GM18508 (cell line): ENCODE measurements around the gene SPACA7.

Source experiments
- ATAC-seq: cut with Tn5 transposase; IDR thresholded peaks from one replicate; pipeline ENCODE4 v1.9.1; 2021; ENCODE audit warnings: moderate number of reproducible peaks; ENCODE audit not compliant: insufficient read depth, unreplicated experiment

Gene SPACA7

DNA sequence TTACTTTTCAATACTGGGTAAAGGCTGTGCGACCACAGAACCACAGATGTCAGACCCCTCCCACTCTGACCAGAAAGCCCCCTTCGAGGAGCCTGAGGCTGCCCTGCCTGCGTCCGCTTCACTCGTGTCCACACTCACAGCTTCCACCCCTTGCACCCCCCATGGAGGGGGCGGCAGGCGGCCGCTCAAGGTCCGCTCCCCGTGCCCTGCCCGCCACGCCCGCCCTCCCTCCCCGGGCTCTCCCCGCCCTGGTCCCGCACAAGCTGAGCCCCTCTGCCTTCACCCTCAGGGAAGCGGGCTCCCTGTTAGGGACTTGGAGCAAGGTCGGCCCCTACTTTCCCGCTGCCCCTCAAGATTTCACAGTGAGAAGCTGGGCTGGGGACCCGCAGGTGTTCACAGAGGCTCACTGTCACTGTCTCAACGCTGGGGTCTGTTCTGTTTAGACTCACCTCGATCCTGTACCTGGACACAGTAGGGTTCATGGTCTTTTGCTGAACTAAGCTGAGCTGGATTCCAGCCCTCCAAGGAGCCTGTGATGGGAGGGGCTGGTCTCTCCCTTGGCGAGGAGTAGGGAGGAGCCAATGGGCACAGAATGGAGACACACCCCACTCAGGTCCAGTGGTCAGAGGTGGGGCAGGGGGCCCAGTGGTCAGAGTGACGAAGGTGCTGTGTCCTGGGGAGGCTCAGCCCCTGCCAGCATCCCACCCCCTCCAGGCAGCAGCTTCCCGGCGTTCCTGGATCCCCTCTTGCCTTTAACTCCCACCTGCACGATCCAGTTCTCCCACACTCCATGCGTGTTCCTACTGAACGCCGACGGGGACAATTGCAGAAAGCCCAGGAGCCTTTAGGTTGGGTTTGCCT is 69.5 kb downstream of the SPACA7 start:
- ATAC-seq = no peak

DNA sequence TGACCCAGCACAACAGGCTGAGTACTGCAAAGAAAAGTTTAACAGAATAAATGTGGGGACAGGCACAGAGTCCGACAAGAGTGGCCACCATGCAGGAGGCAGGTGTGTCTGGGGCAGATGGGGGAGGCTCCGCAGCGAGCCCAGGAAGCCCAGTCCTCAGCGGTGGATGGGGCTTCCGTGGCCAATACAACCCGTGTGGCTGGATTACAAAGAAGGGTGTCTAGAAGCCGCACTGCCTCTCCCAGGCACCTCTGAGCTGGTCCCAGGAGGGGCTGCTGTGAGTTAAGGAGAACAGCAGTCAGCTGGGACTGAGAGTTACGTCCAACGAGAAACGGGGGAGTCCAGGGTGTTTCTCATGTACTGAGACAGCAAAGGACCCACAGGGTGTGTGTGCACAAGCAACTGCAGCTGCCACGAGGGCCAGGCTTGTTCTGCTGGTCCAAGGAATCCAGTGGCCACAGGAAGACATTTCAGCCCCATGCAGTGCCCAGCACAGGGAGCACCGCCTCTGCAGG is 70.2 kb downstream of the SPACA7 start:
- no peak for ATAC-seq

DNA sequence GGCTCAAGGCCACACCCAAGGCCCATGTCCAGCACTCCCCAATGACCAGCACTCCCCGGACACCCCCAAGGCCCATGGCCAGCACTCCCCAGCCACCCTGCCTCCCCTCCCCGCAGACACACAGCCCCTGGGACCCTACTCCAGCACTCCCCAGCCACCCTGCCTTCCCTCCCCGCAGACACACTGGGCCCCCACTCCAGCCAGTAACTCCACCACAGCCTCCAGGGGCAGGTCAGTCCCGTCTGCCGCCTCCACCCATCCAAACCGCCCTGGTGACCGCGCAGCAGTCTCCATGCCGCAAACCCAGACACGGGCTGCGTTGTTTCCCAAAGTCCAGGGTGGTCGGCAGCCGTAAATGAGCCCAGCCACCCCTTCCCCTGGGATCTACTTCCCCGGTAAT is 70.7 kb downstream of the SPACA7 start:
- no peak for ATAC-seq

DNA sequence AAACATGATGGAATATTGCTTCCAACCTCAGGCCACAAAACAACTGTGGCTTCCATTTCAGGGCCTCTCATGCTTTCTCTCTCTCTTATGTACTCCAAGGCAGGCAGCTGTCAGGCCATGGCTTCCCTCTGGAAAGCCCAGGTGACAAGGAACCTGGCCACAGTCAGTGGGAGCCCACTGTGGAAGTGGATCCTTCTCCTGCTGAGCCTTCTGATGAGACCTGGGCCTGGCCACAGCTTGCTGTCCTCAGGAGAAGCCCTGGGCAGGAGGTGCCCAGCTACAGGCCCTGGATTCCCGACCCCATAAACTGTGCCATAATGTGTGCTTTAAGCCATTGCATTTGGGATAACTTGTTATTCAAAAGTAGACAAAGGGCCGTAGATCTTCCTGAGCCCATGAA is 71.2 kb downstream of the SPACA7 start:
- no peak for ATAC-seq

DNA sequence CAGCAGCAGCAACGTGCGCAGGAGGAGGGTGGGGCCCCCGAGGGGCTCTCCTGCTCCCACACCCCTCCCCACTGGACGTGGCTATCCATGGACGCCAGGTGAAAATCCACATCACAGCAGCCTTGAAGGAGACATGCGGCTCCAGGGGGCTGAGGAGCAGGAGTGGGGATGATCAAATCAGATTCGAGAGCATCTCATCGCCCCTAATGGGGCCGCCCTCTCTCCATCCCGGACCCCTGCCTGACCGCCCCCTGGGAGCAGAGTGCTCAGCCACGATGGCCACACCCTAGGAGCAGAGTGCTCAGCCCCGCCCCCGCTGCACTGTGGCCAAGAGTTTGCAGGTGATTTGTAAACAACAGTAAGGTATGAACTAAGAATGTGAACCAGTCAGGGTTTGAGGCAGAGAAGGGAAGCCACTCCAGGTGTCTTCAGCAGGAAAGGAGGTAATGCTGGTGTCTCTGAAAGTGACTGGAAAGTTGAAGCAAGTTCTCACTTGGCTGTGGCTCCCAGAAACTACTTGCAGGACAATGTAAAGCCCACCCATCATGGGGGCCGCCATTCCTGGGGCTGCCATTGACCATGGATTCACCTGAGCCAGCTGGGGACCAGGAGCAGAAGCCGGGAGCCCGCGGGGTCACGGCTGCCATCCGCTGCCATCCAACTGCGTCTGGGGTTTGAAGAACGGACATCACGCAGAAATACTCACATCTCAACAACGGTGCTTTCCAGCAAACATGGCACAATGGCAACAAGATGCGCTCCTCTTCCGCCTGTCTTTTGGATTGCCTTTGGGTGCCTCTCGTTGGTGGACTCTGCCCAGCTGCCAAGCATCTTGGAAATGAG is 71.8 kb downstream of the SPACA7 start:
- ATAC-seq = no peak

DNA sequence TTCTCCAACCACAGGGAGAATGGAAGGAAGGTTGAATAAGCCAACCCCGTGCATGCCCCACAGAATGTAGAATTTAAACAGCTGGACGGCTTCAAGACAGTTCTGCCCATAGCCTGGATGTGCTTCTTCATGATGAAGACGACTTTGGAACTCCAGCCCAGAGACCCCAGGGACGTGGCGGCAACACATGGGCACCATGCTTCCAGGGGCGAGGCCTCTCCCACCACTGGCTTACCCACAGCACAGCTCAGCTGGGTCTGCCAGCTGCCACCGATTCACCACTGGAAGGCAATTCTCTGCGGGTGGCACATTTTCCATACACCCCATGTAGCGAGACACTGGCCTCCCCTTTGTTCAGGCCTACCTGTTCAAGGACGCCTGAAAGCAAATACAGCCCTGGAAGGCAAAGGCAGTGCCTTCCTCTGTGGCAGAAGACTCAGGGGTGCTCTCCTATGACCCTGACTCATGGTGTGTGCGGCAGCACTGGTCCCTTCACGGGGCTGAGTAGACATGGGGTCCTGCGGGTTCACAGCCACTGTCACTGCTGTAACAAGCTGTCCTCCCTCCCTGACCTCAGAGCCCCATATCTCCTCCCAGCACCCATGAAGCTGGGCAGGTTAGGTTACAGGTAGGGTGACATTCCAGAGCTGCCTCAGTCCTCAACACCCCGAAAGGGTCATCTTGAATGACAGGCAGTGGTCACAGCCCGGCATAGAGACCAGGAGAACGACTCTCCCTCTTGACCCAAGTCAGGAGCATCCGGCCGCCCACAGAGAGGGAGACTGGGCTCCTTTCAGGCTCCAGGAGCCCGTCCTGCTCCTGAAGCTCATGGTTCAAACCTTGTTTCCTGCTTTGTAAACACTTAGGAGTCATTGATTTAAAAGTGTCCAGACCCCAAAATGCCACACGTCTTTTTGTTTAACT is 72.7 kb downstream of the SPACA7 start:
- ATAC-seq = no peak

DNA sequence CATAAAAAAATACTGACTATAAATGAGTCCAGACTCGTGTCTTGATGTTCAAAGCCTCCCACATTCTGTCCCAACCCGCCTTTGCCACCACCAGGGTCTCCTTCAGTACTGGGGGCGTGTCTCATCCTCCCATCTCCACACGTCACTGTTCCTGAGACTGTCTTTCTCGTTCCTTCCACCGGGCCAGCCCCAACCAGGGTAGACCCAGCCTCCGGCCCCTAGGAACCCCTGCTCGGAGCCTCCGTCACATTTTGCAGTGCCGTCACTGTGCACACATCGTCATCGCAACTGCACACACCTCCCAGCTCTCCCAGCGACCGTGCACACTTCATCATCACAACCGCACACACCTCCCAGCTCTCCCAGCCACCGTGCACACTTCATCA is 73.4 kb downstream of the SPACA7 start:
- no peak for ATAC-seq

DNA sequence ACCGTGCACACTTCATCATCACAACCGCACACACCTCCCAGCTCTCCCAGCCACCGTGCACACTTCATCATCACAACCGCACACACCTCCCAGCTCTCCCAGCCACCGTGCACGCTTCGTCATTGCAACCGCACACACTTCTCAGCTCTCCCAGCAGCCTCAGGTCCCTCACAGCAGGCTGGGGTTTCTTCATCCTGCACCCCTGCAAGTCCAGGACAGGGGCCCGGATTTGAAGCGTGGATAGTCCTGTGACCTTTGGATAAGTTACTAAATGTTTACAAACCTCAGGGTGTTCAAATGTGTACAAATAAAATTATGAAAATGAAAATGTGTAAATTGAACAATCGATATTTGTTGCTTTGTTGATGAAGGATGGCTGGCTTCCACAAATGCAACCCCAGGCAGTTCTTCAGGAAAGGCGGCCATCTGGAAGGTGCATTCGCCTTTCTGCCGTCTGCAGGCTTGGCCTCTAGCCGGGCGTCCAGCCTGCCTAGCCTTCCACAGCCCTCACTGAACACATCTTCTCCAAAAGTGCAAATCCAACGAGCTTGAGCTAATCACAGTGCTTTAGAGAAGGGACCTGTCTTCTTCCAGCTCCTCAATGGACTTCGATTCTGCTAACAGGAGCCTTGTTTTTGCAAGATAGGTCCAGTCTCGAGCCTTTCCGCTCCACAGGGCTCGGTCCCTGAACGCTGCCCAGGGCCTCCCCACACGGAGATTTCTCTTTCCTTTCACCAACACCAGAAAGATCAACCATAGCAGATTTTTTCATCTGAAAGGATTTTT is 74.2 kb downstream of the SPACA7 start:
- no peak for ATAC-seq

DNA sequence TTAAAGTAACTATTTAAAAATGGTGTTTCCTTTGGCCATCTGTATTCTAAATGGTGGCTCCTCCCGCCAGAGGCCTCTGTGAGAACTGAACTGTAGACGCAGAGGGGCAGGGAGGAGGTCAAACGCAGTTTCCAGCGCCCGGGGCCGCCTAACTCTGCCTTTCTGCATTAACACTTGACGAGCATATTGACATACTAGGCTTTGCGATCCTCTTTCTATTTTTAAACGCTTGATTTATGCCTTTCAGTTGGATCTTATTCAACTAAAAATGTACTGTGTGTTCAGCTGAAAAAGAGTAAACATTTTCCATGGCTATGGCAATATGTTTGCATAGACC is 74.7 kb downstream of the SPACA7 start:
- ATAC-seq = no peak

DNA sequence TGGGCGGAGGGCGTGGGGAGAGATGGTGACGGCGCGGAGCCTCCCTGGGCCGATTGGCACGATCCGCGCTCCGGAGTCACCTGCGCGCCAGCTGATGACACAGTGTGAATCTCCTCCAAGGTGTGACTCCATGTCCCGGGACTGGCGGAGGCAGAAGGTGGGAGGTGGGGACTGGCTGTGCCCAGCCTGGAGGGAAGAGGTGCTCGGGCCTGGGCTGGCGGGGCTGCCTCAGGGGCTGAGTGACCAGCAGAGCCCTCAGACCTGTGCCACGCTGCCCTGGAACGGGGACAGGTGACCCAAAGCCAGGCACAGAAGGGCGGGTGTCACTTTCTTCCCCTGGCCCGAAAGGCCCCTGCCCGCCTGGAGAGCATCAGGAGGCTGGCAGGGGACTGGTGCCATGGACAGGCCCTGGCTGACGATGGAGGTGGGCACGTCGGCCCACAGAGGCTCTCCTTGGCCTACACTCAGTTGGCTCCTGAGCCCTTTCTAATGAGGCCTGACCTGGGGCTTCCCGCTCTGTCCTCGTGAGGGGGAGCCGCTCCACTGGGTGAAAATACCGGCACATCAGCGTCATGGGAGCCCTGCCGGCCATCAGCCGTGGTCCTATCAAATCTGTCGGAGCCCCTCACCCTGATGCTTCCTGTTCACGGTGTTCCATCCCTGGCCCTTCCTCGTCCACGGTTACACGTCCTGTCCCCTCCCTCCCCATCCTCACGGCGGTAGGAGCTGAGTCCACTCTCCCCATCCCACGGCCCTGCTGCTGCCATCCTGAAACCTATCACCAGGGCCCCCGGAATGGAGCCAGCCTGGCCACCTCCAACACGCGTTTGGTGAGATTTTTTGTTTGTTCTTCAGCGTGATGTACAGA is 75.6 kb downstream of the SPACA7 start:
- ATAC-seq = no peak

DNA sequence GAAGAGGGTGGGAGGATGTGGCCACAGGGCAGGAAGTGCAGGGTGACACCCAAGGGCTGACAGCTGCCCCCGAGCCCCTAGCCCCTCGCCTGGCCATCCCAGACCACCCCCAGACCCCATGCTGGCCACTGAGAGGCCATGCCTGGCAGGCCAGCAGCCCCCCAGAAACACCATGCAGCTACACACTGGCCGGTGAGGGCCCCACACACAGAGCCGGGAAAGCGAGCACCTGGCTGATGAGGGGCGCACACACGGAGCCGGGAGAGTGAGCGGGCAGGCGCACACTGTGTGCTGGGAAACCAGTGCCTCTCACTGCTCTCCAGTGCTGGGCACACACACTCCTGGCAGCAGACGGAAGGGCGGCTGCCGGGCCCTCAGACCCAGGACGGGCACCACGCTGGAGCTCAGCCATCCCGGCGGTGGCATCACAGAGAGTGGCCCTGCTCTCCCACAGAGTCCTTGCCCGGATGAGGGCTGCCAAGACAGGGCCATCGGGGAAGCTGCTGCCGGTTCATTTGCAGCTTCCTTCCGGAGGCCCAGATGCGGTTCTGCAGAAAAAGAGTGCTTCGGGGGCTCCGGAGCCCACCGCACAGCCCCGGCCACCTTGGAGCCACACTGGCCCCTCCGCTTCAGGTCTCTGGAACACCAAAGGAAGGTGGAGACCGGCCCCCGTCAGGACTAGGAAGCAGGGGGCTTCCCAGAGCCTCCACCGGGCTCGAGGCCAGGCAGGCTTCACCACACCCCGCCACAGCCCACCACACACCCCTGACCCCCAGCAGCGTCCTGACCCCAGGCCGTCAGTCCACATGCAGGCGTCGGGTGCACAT is 76.4 kb downstream of the SPACA7 start:
- no peak for ATAC-seq

DNA sequence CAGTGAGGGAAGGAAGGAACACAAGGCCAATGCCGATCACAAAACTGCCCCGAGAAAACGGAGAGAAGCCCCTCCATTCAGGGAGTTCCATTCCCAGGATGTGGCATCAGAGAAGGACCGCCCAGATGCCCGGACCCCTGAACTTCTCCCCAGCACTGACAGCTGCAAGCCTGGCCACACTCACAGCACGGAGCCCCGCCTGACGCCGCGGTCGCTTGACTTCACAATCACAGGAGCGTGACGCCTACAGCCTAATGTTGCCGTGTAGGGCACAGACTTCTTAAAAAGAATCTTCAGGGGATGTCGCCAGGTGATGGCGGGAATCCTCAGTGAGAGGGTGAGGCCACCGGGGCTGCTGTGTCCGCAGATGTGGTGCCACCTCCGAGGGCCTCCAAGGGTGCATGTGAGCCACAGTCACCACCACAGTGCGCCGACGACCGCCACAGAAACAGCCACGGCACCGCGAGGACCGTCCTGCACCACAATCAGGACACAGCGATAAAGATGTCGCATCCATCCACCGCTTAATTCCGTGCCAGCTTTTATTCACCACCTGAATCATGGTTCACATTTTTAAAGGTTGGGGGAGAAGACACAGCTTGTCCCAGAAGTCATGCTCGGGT is 77.2 kb downstream of the SPACA7 start:
- ATAC-seq = no peak

DNA sequence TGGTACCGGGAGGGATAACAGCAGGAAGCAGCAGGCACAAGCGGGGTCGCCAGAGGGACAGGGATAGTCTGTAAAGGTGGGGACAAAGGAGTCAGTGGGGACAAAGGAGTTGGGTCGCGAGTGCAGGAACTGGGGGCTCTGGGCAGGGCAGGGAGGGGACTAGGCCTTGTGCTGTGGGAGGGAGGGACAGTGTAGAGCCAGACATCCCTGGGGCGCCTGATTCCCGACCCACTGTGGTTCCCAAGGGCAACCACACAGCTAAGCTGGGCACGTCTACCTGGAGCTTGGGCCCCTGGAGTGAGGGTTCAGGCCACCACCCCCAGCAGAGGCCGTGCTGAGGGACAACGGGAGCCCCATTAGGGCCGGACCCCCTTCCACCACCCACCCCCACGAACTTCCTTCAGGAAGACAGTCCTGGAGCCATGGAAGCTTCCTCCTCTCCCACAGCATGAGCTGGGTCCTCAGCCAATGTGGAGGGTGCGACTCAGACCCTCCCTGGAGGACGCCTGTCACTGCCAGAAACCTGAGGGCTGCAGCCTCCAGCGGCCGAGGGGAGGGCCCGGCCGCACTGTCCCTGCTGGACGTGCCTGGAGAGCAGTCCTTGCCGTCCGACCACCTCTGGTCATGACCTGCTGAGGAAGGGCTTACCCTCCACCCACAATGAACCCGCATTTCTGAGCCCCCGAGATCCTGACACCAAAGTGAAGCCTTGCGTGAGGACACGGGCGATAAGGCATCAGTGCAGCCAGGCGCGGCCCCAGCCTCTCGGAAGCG is 77.9 kb downstream of the SPACA7 start:
- ATAC-seq = no peak

DNA sequence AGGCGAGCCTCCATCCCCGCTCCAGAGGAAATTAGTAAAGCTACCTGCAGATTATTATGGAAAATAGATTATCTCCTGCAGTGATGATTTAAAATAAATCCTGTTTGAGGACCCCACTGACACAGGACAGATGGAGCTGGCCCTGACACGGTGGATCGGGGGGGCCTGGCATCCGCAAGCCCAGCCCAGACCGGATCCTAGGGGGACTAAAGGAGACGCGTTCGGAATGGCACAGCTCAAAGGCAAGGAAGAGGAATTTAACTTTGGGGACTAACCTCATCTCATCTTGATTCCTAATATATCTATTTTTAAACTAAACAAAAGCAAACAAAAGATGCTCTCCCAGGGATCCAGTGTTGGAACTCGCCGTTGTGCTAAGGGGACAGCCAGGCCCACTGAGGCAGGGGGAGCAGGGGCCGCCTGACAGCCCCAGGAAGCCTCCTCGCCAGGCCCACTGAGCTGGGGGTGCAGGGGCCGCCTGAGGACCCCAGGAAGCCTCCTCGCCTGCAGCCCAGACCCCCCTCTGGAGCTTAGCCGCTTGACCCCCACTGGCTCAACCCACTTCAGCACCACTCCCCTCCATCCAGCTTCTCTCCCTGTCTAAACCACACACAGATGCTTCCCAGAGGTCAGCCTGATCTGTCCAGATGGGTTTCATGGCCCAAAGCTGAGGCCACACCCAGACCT is 78.6 kb downstream of the SPACA7 start:
- no peak for ATAC-seq

DNA sequence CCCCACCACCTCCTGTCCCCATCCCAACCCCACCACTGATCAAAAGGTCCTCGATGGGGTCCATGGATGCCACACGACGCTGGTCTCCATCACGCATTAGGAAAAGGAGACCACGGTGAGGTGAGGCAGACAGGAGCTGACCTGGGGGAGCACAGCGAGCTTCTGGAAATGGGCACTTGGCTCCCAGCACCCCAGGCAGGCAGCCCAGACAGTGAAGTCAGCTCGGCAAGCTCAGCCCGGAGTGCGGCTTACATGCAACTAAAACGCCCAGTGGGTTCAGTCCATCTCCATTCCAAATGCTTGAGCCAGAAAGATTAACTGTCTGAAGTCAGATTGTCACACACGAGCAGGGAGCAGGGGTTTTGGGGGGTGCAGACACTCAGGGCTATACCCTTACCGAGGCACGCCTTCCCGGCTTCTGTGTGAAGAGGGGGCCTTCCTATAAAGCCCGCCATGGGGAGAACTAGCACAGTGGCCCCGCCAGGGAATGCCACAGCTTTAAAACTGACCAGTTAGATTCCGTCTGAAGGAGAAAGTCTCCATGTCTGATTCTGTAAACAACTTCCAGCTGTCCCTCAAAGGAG is 79.4 kb downstream of the SPACA7 start:
- no peak for ATAC-seq
